IMR-90 (cell line): ENCODE measurements around the gene UGGT2. TPM values are rescaled to one million over a fixed set of nuclear protein-coding genes. Genes with fewer than 3 reads are reported as not detected.

Experiments
- ATAC-seq: fragments of 200-7000 bp; cut with Tn5 transposase; 2 replicates; pipeline ENCODE4 v1.9.1; 2020; ENCODE audit warnings: low read depth, mild to moderate bottlenecking, moderate library complexity
- BruUV-seq: library from RNA; stranded (reverse); fragments of 400-500 nt; replicated peaks from 2 replicates; lab custom pipeline; 2021; lab: Mats Ljungman, UMichigan
- CTCF ChIA-PET: fragments of 300-600 bp; formaldehyde crosslinking; extraction: SDS; loops from one replicate; lab custom pipeline; 2021; ENCODE audit warnings: antibody characterized with exemption; lab: Yijun Ruan, JAX
- POLR2A ChIA-PET: fragments of 300-600 bp; sonication (Branson Sonifier 250); formaldehyde crosslinking; loops from one replicate; lab custom pipeline; 2022; ENCODE audit warnings: antibody characterized with exemption; ENCODE audit not compliant: unreplicated experiment; lab: Charles Lee
- DNase-seq: peaks from one replicate; pipeline ENCODE4 v3.0.0; 2013
- H2AFZ ChIP-seq: replicated peaks from 2 replicates; pipeline ENCODE3; 2013; ENCODE audit warnings: low read length, mild to moderate bottlenecking; ENCODE audit not compliant: poor library complexity
- H2AK5ac ChIP-seq: 2 replicates; pipeline ENCODE4 v1.6.1; 2013; ENCODE audit warnings: low read depth, low read length, inconsistent platforms
- H2AK9ac ChIP-seq: replicated peaks from 2 replicates; pipeline ENCODE3; 2013; ENCODE audit warnings: mild to moderate bottlenecking, low read depth, low read length, moderate library complexity; ENCODE audit not compliant: poor library complexity
- H2BK120ac ChIP-seq: 2 replicates; pipeline ENCODE4 v1.6.1; 2013; ENCODE audit warnings: low read depth, low read length, inconsistent platforms
- H2BK15ac ChIP-seq: 3 replicates; pipeline ENCODE4 v1.6.1; 2013; ENCODE audit warnings: low read depth, low read length, inconsistent platforms
- H2BK20ac ChIP-seq: 2 replicates; pipeline ENCODE4 v1.6.1; 2013; ENCODE audit warnings: low read depth, mild to moderate bottlenecking, inconsistent platforms, low read length, moderate library complexity
- H2BK5ac ChIP-seq: 2 replicates; pipeline ENCODE4 v1.6.1; 2013; ENCODE audit warnings: mild to moderate bottlenecking, low read depth, low read length, inconsistent platforms; ENCODE audit not compliant: poor library complexity, severe bottlenecking
- H3K14ac ChIP-seq: replicated peaks from 2 replicates; pipeline ENCODE4 v1.6.1; 2013; ENCODE audit warnings: low read depth, low read length, inconsistent platforms
- H3K18ac ChIP-seq: 2 replicates; pipeline ENCODE4 v1.6.1; 2013; ENCODE audit warnings: low read depth, low read length, control low read depth
- H3K23ac ChIP-seq: 2 replicates; pipeline ENCODE4 v1.6.1; 2013; ENCODE audit warnings: low read depth, low read length, inconsistent platforms
- H3K27ac ChIP-seq: 2 replicates; pipeline ENCODE4 v1.5.1; 2013; ENCODE audit warnings: mild to moderate bottlenecking, control low read depth, low read length; ENCODE audit not compliant: insufficient read depth
- H3K27me3 ChIP-seq: 2 replicates; pipeline ENCODE4 v1.6.1; 2013; ENCODE audit warnings: low read length; ENCODE audit not compliant: control insufficient read depth, insufficient read depth
- H3K36me3 ChIP-seq: 2 replicates; pipeline ENCODE4 v1.6.1; 2013; ENCODE audit warnings: low read length, mixed read lengths; ENCODE audit not compliant: control insufficient read depth, insufficient read depth
- H3K4ac ChIP-seq: 2 replicates; pipeline ENCODE4 v1.6.1; 2013; ENCODE audit warnings: low read depth, low read length, inconsistent platforms
- H3K4me1 ChIP-seq: 2 replicates; pipeline ENCODE4 v1.6.1; 2013; ENCODE audit warnings: low read length, mixed read lengths; ENCODE audit not compliant: control insufficient read depth, insufficient read depth
- H3K4me2 ChIP-seq: 2 replicates; pipeline ENCODE4 v1.6.1; 2013; ENCODE audit warnings: low read depth, mild to moderate bottlenecking, control low read depth, low read length, moderate library complexity
- H3K4me3 ChIP-seq: 2 replicates; pipeline ENCODE4 v1.5.1; 2013; ENCODE audit warnings: low read depth, mild to moderate bottlenecking, control low read depth, low read length, moderate library complexity; ENCODE audit not compliant: insufficient read depth
- H3K56ac ChIP-seq: 2 replicates; pipeline ENCODE4 v1.6.1; 2013; ENCODE audit warnings: low read length, inconsistent platforms; ENCODE audit not compliant: insufficient read depth; ENCODE audit errors: extremely low read depth
- H3K79me1 ChIP-seq, 2 experiments: 2 replicates each; pipeline ENCODE4 v1.6.1; 2013; ENCODE audit warnings: low read length in 2 of 2, inconsistent platforms in 1 of 2, low read depth in 1 of 2
- H3K9ac ChIP-seq: 2 replicates; pipeline ENCODE4 v1.6.1; 2013; ENCODE audit warnings: low read depth, low read length, control low read depth
- H3K9me1 ChIP-seq: 2 replicates; pipeline ENCODE4 v1.6.1; 2013; ENCODE audit warnings: low read length, inconsistent platforms; ENCODE audit not compliant: insufficient read depth
- H3K9me3 ChIP-seq: 2 replicates; pipeline ENCODE4 v1.6.1; 2013; ENCODE audit warnings: low read length; ENCODE audit not compliant: control insufficient read depth, insufficient read depth
- H4K20me1 ChIP-seq: 2 replicates; pipeline ENCODE4 v1.6.1; 2013; ENCODE audit warnings: low read length, inconsistent platforms; ENCODE audit not compliant: insufficient read depth
- H4K5ac ChIP-seq: 2 replicates; pipeline ENCODE4 v1.6.1; 2013; ENCODE audit warnings: mild to moderate bottlenecking, low read depth, low read length, control low read depth
- H4K8ac ChIP-seq, 2 experiments: 2 replicates each; pipeline ENCODE4 v1.6.1; 2013; ENCODE audit warnings: low read depth in 2 of 2, low read length in 2 of 2, control low read depth in 1 of 2, inconsistent platforms in 1 of 2
- H4K91ac ChIP-seq: 2 replicates; pipeline ENCODE4 v1.6.1; 2013; ENCODE audit warnings: low read depth, low read length, inconsistent platforms; ENCODE audit not compliant: insufficient read depth
- CEBPB ChIP-seq: IDR thresholded peaks from 2 replicates; pipeline ENCODE4 v1.6.1; 2012; ENCODE audit warnings: low read depth, low read length, improper control_type of control experiment
- ELK1 ChIP-seq: fragments of 150-350 bp; IDR thresholded peaks from 2 replicates; pipeline ENCODE4 v1.6.1; 2016; ENCODE audit warnings: low read depth, mild to moderate bottlenecking, low read length, moderate library complexity, borderline replicate concordance
- FOS ChIP-seq: fragments of 150-350 bp; IDR thresholded peaks from 2 replicates; pipeline ENCODE4 v1.6.1; 2016; ENCODE audit warnings: low read depth, low read length
- RAD21 ChIP-seq: IDR thresholded peaks from 2 replicates; pipeline ENCODE4 v1.6.1; 2012; ENCODE audit warnings: low read length, improper control_type of control experiment
- SMC3 ChIP-seq: fragments of 150-350 bp; IDR thresholded peaks from 2 replicates; pipeline ENCODE4 v1.6.1; 2016; ENCODE audit warnings: low read depth, mild to moderate bottlenecking, antibody characterized with exemption, low read length, moderate library complexity
- USF2 ChIP-seq: fragments of 150-350 bp; IDR thresholded peaks from 2 replicates; pipeline ENCODE4 v1.6.1; 2017; ENCODE audit warnings: mild to moderate bottlenecking, antibody characterized with exemption, low read length, low read depth
- whole genome bisulfite sequencing, 2 experiments: methylation state at CpG; one replicate each; pipeline versions ENCODE4 v1.1.5 to v1.1.7; 2013; ENCODE audit warnings: missing lambda C conversion rate in 2 of 2; ENCODE audit not compliant: insufficient read length in 1 of 2; ENCODE audit errors: extremely low coverage in 2 of 2; 5-methylcytosine and 5-hydroxymethylcytosine counted together
- dilution Hi-C: fragments of 300-500 bp; cut with HindIII; formaldehyde crosslinking; loops from one replicate; pipeline ENCODE4 v1.14.3; 2018; ENCODE audit warnings: low sequenced_read_pairs; ENCODE audit not compliant: unreplicated experiment
- in situ Hi-C: fragments of 300-500 bp; cut with MboI; formaldehyde crosslinking; loops from 3 replicates; pipeline ENCODE4 v1.14.3; 2019; ENCODE audit warnings: low sequenced_read_pairs, inconsistent platforms, mixed read lengths
- intact Hi-C: fragments of 100-400 bp; cut with micrococcal nuclease; formaldehyde crosslinking; loops from 2 replicates; pipeline ENCODE4 v1.10.0; 2022
- polyA plus RNA-seq, 3 experiments: library from polyadenylated mRNA; depleted of rRNA; stranded (reverse); fragments of >200 nt; gene quantifications; 2 replicates each; pipeline ENCODE4 v1.2.3, GENCODE V29; 2012; ENCODE audit warnings: low replicate concordance in 1 of 3
- total RNA-seq: library from RNA; depleted of rRNA; stranded (reverse); fragments of >200 nt; gene quantifications from 2 replicates; pipeline ENCODE4 v1.2.3, GENCODE V29; 2012

UGGT2 gene
- total and polyA plus RNA-seq, 2 of the 4 experiments (the other 2 are of a cell fraction), result 21.4 to 40.1 TPM

- Histone ChIP-seq H2BK120ac (no peak overlapping the region), H3K9me3 (no peaks in the 10 kb centered on the region; the same call in 1 of the 2 replicates), H3K27me3 (no peaks in the 10 kb centered on the region), H3K4me1 (no peaks in the 10 kb centered on the region), H3K14ac (no peak overlapping the region), H2BK5ac (no peak overlapping the region), H4K91ac (no peak overlapping the region), H3K4ac (no peak overlapping the region), H3K18ac (no peak overlapping the region), H4K5ac (no peak overlapping the region), H2BK15ac (no peak overlapping the region), H4K8ac (no peak overlapping the region), H3K56ac (no peak overlapping the region), H3K36me3 (0 out of 2 replicates have a peak, but pooled peaks cover 2% of the 10 kb centered on the region), H3K4me3 (no peak overlapping the region), H4K20me1 (peaks cover 27% of the 10 kb centered on the region), H2BK20ac (no peak overlapping the region), H3K9me1 (no peaks in the 10 kb centered on the region), H3K27ac (no peak overlapping the region), H3K79me1 (peaks cover 23 to 58% of the 10 kb centered on the region in 2 experiments), H2AK5ac (no peak overlapping the region), H3K23ac (no peak overlapping the region), H2AFZ (no peak overlapping the region), H3K9ac (no peak overlapping the region), H2AK9ac (no peak overlapping the region), H3K4me2 (no peak overlapping the region)
- ChIA-PET POLR2A (no interaction called here), CTCF (interaction anchor here (0.9 to 1.0 kb wide), 2 partner anchors 14 to 16 kb away, joined by 3 read pairs; no protein-coding TSS in a partner anchor)
- ATAC-seq, result no peak
- intact Hi-C loops, result no loop called here
- dilution Hi-C loops, result no loop called here
- WGBS, 2 experiments, result 86% methylated on average over 1 of the region's 1 CpG; no CpG with 5 or more reads in 1 of the 2 experiments
- no peak for TF ChIP-seq RAD21
- TF ChIP-seq ELK1, result no peak
- no peak for TF ChIP-seq SMC3
- no peak for TF ChIP-seq FOS
- no peak for TF ChIP-seq USF2
- TF ChIP-seq CEBPB, result no peak
- BruUV-seq, result no TSS peak
- in situ Hi-C loops, result loop anchor here (25.0 kb wide), 1 partner anchor 776 kb away; no protein-coding TSS in a partner anchor
- no peak for DNase-seq
Measured at GRCh38 chr13:96036515-96036914, 16.7 kb downstream of the UGGT2 start.
